Right lobe of liver (tissue), 6 donors: Measurements from ENCODE around the gene CELSR1. TPM values are rescaled to one million over a fixed set of nuclear protein-coding genes. Genes with fewer than 3 reads are reported as not detected.

Experiments
- ATAC-seq, 4 donors: fragments of 200-7000 bp; cut with Tn5 transposase; one replicate each; pipeline ENCODE4 v1.9.1; 2020; ENCODE audit warnings: mild to moderate bottlenecking in 4 of 4, moderate library complexity in 4 of 4
- DNase-seq, 3 donors: peaks; one replicate each; pipeline ENCODE4 v3.0.0-alpha.2; 2020
- H3K27ac ChIP-seq, 3 donors: fragments of 200-600 bp; one replicate each; pipeline ENCODE4 v1.8.0; 2022
- H3K27me3 ChIP-seq, 2 donors: fragments of 200-600 bp; one replicate each; pipeline ENCODE4 v1.8.0; 2022
- H3K36me3 ChIP-seq, 4 donors: fragments of 200-600 bp; sonication (generic) in 1 of 4; one replicate each; pipeline versions ENCODE4 v1.5.1 to v1.8.0; 2017 to 2022; ENCODE audit warnings: control low read depth in 1 of 4
- H3K4me1 ChIP-seq, 4 donors: fragments of 200-600 bp; sonication (generic) in 1 of 4; one replicate each; pipeline versions ENCODE4 v1.5.1 to v1.8.0; 2017 to 2022; ENCODE audit warnings: control low read depth in 1 of 4
- H3K4me3 ChIP-seq, 3 donors: fragments of 200-600 bp; one replicate each; pipeline ENCODE4 v1.8.0; 2022
- H3K9me3 ChIP-seq, 4 donors: fragments of 200-600 bp; sonication (generic) in 1 of 4; one replicate each; pipeline versions ENCODE4 v1.5.1 to v1.8.0; 2017 to 2022; ENCODE audit warnings: control low read depth in 1 of 4
- CTCF ChIP-seq, 4 donors: fragments of 200-600 bp in 3 of 4; fragments of 450-650 bp in 1 of 4; IDR thresholded peaks; one replicate each; pipeline versions ENCODE4 v1.5.1 to v1.8.0; 2016 to 2022; ENCODE audit warnings: antibody characterized with exemption in 4 of 4, mild to moderate bottlenecking in 2 of 4
- POLR2A ChIP-seq: fragments of 450-650 bp; IDR thresholded peaks from one replicate; pipeline ENCODE4 v1.6.1; 2017; ENCODE audit warnings: antibody characterized with exemption, mild to moderate bottlenecking
- WGBS: methylation state at CpG from one replicate; pipeline ENCODE4 v1.1.6; 2018; ENCODE audit warnings: low coverage, low lambda C conversion rate; ENCODE audit not compliant: insufficient coverage; ENCODE audit errors: missing lambda C conversion rate; 5-methylcytosine and 5-hydroxymethylcytosine counted together
- intact Hi-C, 2 donors: fragments of 100-400 bp; cut with DNase I; formaldehyde crosslinking; loops; one replicate each; pipeline versions ENCODE4 v1.11.2 to v1.14.1; 2022
- total RNA-seq, 6 experiments: library from RNA; depleted of rRNA in 2 of 6; stranded (reverse); fragments of >200 nt in 2 of 6; fragmentation: NEBNext Ultra II Directional in 3 of 6; extraction: Animal tissue kit (Norgen Biotek cat#: 25700) in 3 of 6; gene quantifications; one replicate each; pipeline versions ENCODE4 v1.1.0 to v1.2.4, GENCODE V29; 2016 to 2023
- donor health status: DM: no; HTN: yes; CAD: no.
- donor health status: DM: no; HTN: no; CAD: no.
- donor health status: DM: no; HTN: no; CAD: no.
- donor health status: DM: no; HTN: yes; CAD: no.
- donor health status: DM: no; HTN: yes; CAD: no.

CELSR1 gene
- total RNA-seq, 6 experiments from 2014 or later, result 2.9 to 8.2 (median 5.0) TPM

GRCh38 chr22:46464296-46464695 is 73.1 kb downstream of the CELSR1 start:
- Histone ChIP-seq H3K4me1 (no peaks in the 10 kb centered on the region), H3K27me3 (no peaks in the 10 kb centered on the region), H3K36me3 (no peaks in the 10 kb centered on the region), H3K4me3 (no peak overlapping the region), H3K9me3 (no peaks in the 10 kb centered on the region), H3K27ac (no peak overlapping the region)
- ATAC-seq, result no peak
- 84% methylated on average over 4 of the region's 8 CpGs for WGBS
- intact Hi-C loops, result no loop called here
- DNase-seq, result no peak
- TF ChIP-seq CTCF (IDR thresholded peaks at IDR 0.05), result no peak

- Histone ChIP-seq H3K4me1 (no peaks in the 10 kb centered on the region), H3K9me3 (no peaks in the 10 kb centered on the region), H3K27me3 (no peaks in the 10 kb centered on the region), H3K4me3 (no peak overlapping the region), H3K36me3 (no peaks in the 10 kb centered on the region), H3K27ac (no peak overlapping the region)
- DNase-seq (no peak), ATAC-seq (no peak)
- 94% methylated on average over 46 of the region's 70 CpGs for WGBS
- intact Hi-C loops, result no loop called here
- TF ChIP-seq CTCF (IDR thresholded peaks at IDR 0.05) (no peak), POLR2A (no peak)
Measured at GRCh38 chr22:46463435-46464227, 73.8 kb downstream of the CELSR1 start.

GRCh38 chr22:46462726-46463371 is 74.6 kb downstream of the CELSR1 start:
- ATAC-seq, result no peak
- Histone ChIP-seq H3K27ac (no peak overlapping the region), H3K27me3 (no peaks in the 10 kb centered on the region), H3K4me1 (no peaks in the 10 kb centered on the region), H3K4me3 (no peak overlapping the region), H3K36me3 (no peaks in the 10 kb centered on the region), H3K9me3 (no peaks in the 10 kb centered on the region)
- no peak for TF ChIP-seq POLR2A
- no peak for TF ChIP-seq CTCF (IDR thresholded peaks at IDR 0.05)
- WGBS, result 84% methylated on average over 17 of the region's 18 CpGs
- intact Hi-C loops, result no loop called here
- no peak for DNase-seq

GRCh38 chr22:46461566-46462180 is 75.7 kb downstream of the CELSR1 start:
- no peaks in the 10 kb centered on the region for H3K27me3 ChIP-seq
- ATAC-seq (no peak), DNase-seq (no peak)
- H3K36me3 ChIP-seq, result no peaks in the 10 kb centered on the region
- H3K4me1 ChIP-seq, result no peaks in the 10 kb centered on the region
- WGBS, result 76% methylated on average over 5 of the region's 22 CpGs
- H3K9me3 ChIP-seq, result no peaks in the 10 kb centered on the region
- H3K4me3 ChIP-seq, result no peak overlapping the region
- intact Hi-C loops, result no loop called here
- TF ChIP-seq CTCF (IDR thresholded peaks at IDR 0.05) (no peak), POLR2A (no peak)
- H3K27ac ChIP-seq, result no peak overlapping the region
